ENCODE data around the gene SERGEF. TPM values are rescaled to one million over a fixed set of nuclear protein-coding genes. Genes with fewer than 3 reads are reported as not detected.

SERGEF gene
- total and polyA plus RNA-seq, 2 experiments from 2014 or later = 29.8 to 64.0 TPM

GRCh38 chr11:17764446-17765218, 248.2 kb downstream of the SERGEF start:
- Histone ChIP-seq H3K27ac (no peak overlapping the region), H3K36me3 (no peaks in the 10 kb centered on the region), H3K27me3 (no peaks in the 10 kb centered on the region), H3K4me3 (no peak overlapping the region), H3K4me1 (ENCODE audit: low read depth) (no peaks in the 10 kb centered on the region), H3K9me3 (ENCODE audit: low read depth) (no peaks in the 10 kb centered on the region)
- TF ChIP-seq CTCF (IDR thresholded peaks at IDR 0.05; ENCODE audit: low read depth, low read length) = no peak
- no peak for DNase-seq (ENCODE audit: low read depth in 1 of 2, low spot score in 1 of 2)

GRCh38 chr11:17763703-17764102, 249.1 kb downstream of the SERGEF start:
- Histone ChIP-seq H3K4me1 (ENCODE audit: low read depth) (no peaks in the 10 kb centered on the region), H3K27me3 (no peaks in the 10 kb centered on the region), H3K4me3 (no peak overlapping the region), H3K27ac (no peak overlapping the region), H3K36me3 (no peaks in the 10 kb centered on the region), H3K9me3 (ENCODE audit: low read depth) (no peaks in the 10 kb centered on the region)
- no peak for DNase-seq (ENCODE audit: low read depth in 1 of 2, low spot score in 1 of 2)
- TF ChIP-seq CTCF (IDR thresholded peaks at IDR 0.05; ENCODE audit: low read depth, low read length) = no peak

- Histone ChIP-seq H3K9me3 (ENCODE audit: low read depth) (no peaks in the 10 kb centered on the region), H3K27ac (no peak overlapping the region), H3K36me3 (no peaks in the 10 kb centered on the region), H3K27me3 (no peaks in the 10 kb centered on the region), H3K4me1 (ENCODE audit: low read depth) (no peaks in the 10 kb centered on the region), H3K4me3 (no peak overlapping the region)
- TF ChIP-seq CTCF (IDR thresholded peaks at IDR 0.05; ENCODE audit: low read depth, low read length) = no peak
- no peak for DNase-seq (ENCODE audit: low read depth in 1 of 2, low spot score in 1 of 2)
These were observed 249.6 kb downstream of the SERGEF start for GRCh38 chr11:17763244-17763643.

GRCh38 chr11:17762309-17762974, 250.4 kb downstream of the SERGEF start:
- TF ChIP-seq CTCF (IDR thresholded peaks at IDR 0.05; ENCODE audit: low read depth, low read length) = no peak
- DNase-seq (ENCODE audit: low read depth in 1 of 2, low spot score in 1 of 2) = no peak
- no peak overlapping the region for H3K27ac ChIP-seq

GRCh38 chr11:17760102-17761029, 252.5 kb downstream of the SERGEF start:
- no peaks in the 10 kb centered on the region for H3K36me3 ChIP-seq
- H3K9me3 ChIP-seq (ENCODE audit: low read depth) = no peaks in the 10 kb centered on the region
- peak; percentile 55 to 78 for DNase-seq (ENCODE audit: low read depth in 1 of 2, low spot score in 1 of 2)
- H3K27me3 ChIP-seq = peaks cover 12% of the 10 kb centered on the region
- TF ChIP-seq CTCF (IDR thresholded peaks at IDR 0.05; ENCODE audit: low read depth, low read length) = peak; percentile 72
- H3K4me3 ChIP-seq = no peak overlapping the region
- H3K4me1 ChIP-seq (ENCODE audit: low read depth) = no peaks in the 10 kb centered on the region
- H3K27ac ChIP-seq = no peak overlapping the region

More at GRCh38 chr11:17762309-17762974, 250.4 kb downstream of the SERGEF start:
- no peaks in the 10 kb centered on the region for H3K36me3 ChIP-seq
- H3K9me3 ChIP-seq (ENCODE audit: low read depth) = no peaks in the 10 kb centered on the region
- H3K27me3 ChIP-seq = peaks cover 4% of the 10 kb centered on the region
- no peaks in the 10 kb centered on the region for H3K4me1 ChIP-seq (ENCODE audit: low read depth)
- H3K4me3 ChIP-seq = no peak overlapping the region

Data from cardiac muscle cell (in vitro differentiated cells and primary cell).